Endodermal cell (in vitro differentiated cells): Measurements from ENCODE around the gene CIBAR2. TPM values are rescaled to one million over a fixed set of nuclear protein-coding genes. Genes with fewer than 3 reads are reported as not detected.

ENCODE experiments used
- DNase-seq: peaks from one replicate; pipeline ENCODE4 v3.0.0-alpha.2; 2017
- H3K27ac ChIP-seq: 2 replicates; pipeline ENCODE4 v1.5.1; 2013; ENCODE audit warnings: mild to moderate bottlenecking, low read depth, low read length, moderate library complexity
- H3K27me3 ChIP-seq: 2 replicates; pipeline ENCODE4 v1.6.1; 2013; ENCODE audit warnings: mild to moderate bottlenecking, low read length, moderate library complexity; ENCODE audit not compliant: insufficient read depth, control insufficient read depth, poor library complexity, severe bottlenecking
- H3K36me3 ChIP-seq: 2 replicates; pipeline ENCODE4 v1.7.0; 2013; ENCODE audit warnings: mild to moderate bottlenecking, low read length, moderate library complexity; ENCODE audit not compliant: control insufficient read depth, insufficient read depth
- H3K4me1 ChIP-seq: one replicate; pipeline ENCODE4 v1.7.0; 2013; ENCODE audit warnings: low read length; ENCODE audit not compliant: control insufficient read depth, insufficient read depth
- H3K4me3 ChIP-seq: 2 replicates; pipeline ENCODE4 v1.5.1; 2013; ENCODE audit warnings: mild to moderate bottlenecking, low read length, moderate library complexity
- H3K9ac ChIP-seq: 2 replicates; pipeline ENCODE4 v1.6.1; 2013; ENCODE audit warnings: mild to moderate bottlenecking, low read length, moderate library complexity; ENCODE audit not compliant: poor library complexity, severe bottlenecking; ENCODE audit errors: extremely low read depth
- H3K9me3 ChIP-seq: 2 replicates; pipeline ENCODE4 v1.6.1; 2013; ENCODE audit warnings: mild to moderate bottlenecking, low read length, moderate library complexity; ENCODE audit not compliant: control insufficient read depth
- H3K27ac Mint-ChIP-seq: 2 replicates; pipeline ENCODE4 v1.8.0; 2020; ENCODE audit warnings: mixed read lengths
- H3K27me3 Mint-ChIP-seq: 2 replicates; pipeline ENCODE4 v1.8.0; 2021; ENCODE audit warnings: mild to moderate bottlenecking, mixed read lengths; ENCODE audit not compliant: insufficient read depth
- H3K36me3 Mint-ChIP-seq: 2 replicates; pipeline ENCODE4 v1.8.0; 2020; ENCODE audit warnings: low read depth, mixed read lengths
- H3K4me1 Mint-ChIP-seq: 2 replicates; pipeline ENCODE4 v1.8.0; 2020; ENCODE audit warnings: mixed read lengths
- H3K4me3 Mint-ChIP-seq: 2 replicates; pipeline ENCODE4 v1.8.0; 2020; ENCODE audit warnings: mild to moderate bottlenecking, moderate library complexity, mixed read lengths
- H3K9me3 Mint-ChIP-seq: 2 replicates; pipeline ENCODE4 v1.8.0; 2020; ENCODE audit warnings: mild to moderate bottlenecking, mixed read lengths
- WGBS, 2 experiments: methylation state at CpG; one replicate each; pipeline versions ENCODE4 v1.1.5 to v1.1.7; 2013; ENCODE audit warnings: missing lambda C conversion rate in 2 of 2, mixed read lengths in 1 of 2; ENCODE audit not compliant: insufficient coverage in 1 of 2, insufficient read length in 1 of 2; 5-methylcytosine and 5-hydroxymethylcytosine counted together
- total RNA-seq, 2 donors: library from RNA; stranded (reverse); fragmentation: NEBNext Ultra II Directional in 1 of 2; extraction: Animal tissue kit (Norgen Biotek cat#: 25700) in 1 of 2; gene quantifications; 2 replicates in 1 of 2; 3 replicates in 1 of 2; pipeline ENCODE4 v1.2.1, GENCODE V29; 2021
- TF ChIP-seq, protein P1 (sequence below): fragments of 200-600 bp; sonication (generic); conservative IDR thresholded peaks from 2 replicates; pipeline ENCODE4 v1.5.0; 2021; ENCODE audit warnings: antibody characterized with exemption, mild to moderate bottlenecking

CIBAR2 gene
- total RNA-seq, 2 donors from 2014 or later: not detected

DNA sequence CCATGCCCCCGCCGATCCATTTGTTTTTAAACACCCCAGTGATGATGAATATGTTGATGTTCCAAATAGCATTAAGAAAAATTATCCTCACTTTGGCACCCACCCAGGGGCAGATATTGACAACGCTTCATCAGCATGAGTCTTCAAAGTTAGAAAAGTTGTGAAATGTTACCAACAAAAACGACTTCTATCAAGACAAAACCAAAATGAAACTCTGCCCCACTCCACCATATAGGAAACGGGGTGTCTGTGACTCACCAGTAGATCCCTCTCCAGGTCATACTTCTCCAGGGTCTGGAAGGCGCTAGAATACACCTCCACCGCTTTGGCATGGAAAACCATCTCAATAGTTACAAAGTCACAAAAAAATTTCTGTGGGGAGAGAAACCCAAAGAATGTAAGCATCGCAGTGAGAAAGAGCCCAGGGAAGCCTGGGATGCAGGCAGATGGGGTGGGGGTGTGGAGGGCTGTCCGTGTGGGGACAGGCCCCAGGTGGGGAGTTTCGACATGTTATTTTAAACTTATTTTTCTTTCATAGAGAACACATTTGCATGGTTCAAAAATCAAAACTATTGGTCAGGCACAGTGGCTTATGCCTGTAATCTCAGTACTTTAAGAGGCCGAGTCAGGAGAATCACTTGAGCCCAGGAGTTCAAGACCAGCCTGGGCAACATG lies 10.2 kb downstream of the CIBAR2 start:
- Mint-ChIP-seq H3K9me3 (no peaks in the 10 kb centered on the region), H3K27ac (no peak overlapping the region), H3K36me3 (no peaks in the 10 kb centered on the region), H3K27me3 (no peaks in the 10 kb centered on the region), H3K4me3 (no peak overlapping the region), H3K4me1 (peaks cover 3% of the 10 kb centered on the region)
- no peaks in the 10 kb centered on the region for H3K36me3 ChIP-seq
- no peak for DNase-seq
- no peak overlapping the region for H3K27ac ChIP-seq
- no peak overlapping the region for H3K4me3 ChIP-seq
- no peaks in the 10 kb centered on the region for H3K9me3 ChIP-seq
- WGBS, 2 experiments: 89 to 91% methylated on average over 7 to 11 of the region's 11 CpGs
- no peaks in the 10 kb centered on the region for H3K27me3 ChIP-seq
- H3K9ac ChIP-seq: no peak overlapping the region
- no peaks in the 10 kb centered on the region for H3K4me1 ChIP-seq
- TF ChIP-seq, protein P1, sequence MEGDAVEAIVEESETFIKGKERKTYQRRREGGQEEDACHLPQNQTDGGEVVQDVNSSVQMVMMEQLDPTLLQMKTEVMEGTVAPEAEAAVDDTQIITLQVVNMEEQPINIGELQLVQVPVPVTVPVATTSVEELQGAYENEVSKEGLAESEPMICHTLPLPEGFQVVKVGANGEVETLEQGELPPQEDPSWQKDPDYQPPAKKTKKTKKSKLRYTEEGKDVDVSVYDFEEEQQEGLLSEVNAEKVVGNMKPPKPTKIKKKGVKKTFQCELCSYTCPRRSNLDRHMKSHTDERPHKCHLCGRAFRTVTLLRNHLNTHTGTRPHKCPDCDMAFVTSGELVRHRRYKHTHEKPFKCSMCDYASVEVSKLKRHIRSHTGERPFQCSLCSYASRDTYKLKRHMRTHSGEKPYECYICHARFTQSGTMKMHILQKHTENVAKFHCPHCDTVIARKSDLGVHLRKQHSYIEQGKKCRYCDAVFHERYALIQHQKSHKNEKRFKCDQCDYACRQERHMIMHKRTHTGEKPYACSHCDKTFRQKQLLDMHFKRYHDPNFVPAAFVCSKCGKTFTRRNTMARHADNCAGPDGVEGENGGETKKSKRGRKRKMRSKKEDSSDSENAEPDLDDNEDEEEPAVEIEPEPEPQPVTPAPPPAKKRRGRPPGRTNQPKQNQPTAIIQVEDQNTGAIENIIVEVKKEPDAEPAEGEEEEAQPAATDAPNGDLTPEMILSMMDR: no peak

DNA sequence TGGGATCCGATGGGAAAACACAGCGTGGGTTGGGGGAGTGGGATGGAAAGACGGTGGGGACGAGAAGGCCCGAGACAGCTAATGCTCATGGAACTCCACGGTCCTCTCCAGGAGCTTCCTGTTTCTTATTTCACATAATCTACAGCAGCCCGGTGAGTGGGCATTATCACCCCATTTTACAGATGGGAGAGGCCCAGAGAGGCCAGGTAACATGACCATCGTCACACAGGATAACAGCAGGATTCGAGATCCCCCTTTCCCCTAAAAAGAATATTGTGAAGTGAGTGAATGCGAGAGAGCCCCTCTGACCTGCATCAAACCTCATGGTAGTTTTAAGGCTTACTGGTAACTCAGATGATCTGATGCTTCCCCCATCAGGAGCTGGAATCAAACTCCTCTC lies 12.0 kb downstream of the CIBAR2 start:
- no peaks in the 10 kb centered on the region for H3K36me3 Mint-ChIP-seq
- H3K4me3 Mint-ChIP-seq: no peak overlapping the region
- 93 to 95% methylated on average over 7 to 10 of the region's 10 CpGs for WGBS, 2 experiments
- Histone ChIP-seq H3K9me3 (no peaks in the 10 kb centered on the region), H3K9ac (no peak overlapping the region), H3K27ac (no peak overlapping the region), H3K36me3 (no peaks in the 10 kb centered on the region), H3K4me1 (no peaks in the 10 kb centered on the region), H3K27me3 (no peaks in the 10 kb centered on the region), H3K4me3 (no peak overlapping the region)
- H3K9me3 Mint-ChIP-seq: no peaks in the 10 kb centered on the region
- H3K4me1 Mint-ChIP-seq: peaks cover 3% of the 10 kb centered on the region
- no peak for DNase-seq
- no peaks in the 10 kb centered on the region for H3K27me3 Mint-ChIP-seq
- TF ChIP-seq, protein P1: no peak
- no peak overlapping the region for H3K27ac Mint-ChIP-seq

DNA sequence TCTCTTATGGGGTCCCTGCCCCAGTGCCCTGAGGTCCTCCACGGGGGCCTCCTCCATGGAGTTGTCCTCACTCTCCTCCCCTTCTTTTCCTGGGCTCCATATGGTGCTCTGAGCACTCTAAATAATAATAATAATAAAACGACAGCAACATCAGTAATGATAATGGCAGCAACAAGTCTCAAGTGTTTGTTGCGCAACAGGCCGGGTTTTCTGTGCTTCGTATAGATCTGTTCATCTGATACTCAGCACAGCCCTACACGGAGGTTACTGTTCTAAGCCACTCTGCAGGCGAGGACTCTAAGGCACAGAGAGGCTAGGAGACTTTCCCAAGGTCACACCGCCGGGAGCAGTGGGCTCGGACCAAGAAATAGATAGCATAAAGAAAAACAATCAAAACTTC lies 13.7 kb downstream of the CIBAR2 start:
- H3K27ac Mint-ChIP-seq: no peak overlapping the region
- no peak overlapping the region for H3K4me3 Mint-ChIP-seq

More for the DNA sequence above, 13.7 kb downstream of the CIBAR2 start:
- H3K4me1 Mint-ChIP-seq: peaks cover 3% of the 10 kb centered on the region
- no peak overlapping the region for H3K9ac ChIP-seq
- H3K9me3 ChIP-seq: no peaks in the 10 kb centered on the region
- TF ChIP-seq, protein P1: no peak
- H3K4me1 ChIP-seq: no peaks in the 10 kb centered on the region
- H3K4me3 ChIP-seq: no peak overlapping the region
- no peaks in the 10 kb centered on the region for H3K27me3 Mint-ChIP-seq
- DNase-seq: no peak
- H3K27ac ChIP-seq: no peak overlapping the region
- H3K36me3 Mint-ChIP-seq: no peaks in the 10 kb centered on the region
- H3K9me3 Mint-ChIP-seq: no peaks in the 10 kb centered on the region
- WGBS, 2 experiments: 91 to 96% methylated on average over 10 of the region's 10 CpGs
- no peaks in the 10 kb centered on the region for H3K27me3 ChIP-seq
- H3K36me3 ChIP-seq: no peaks in the 10 kb centered on the region
